Activated CD4-positive, alpha-beta T cell treated with anti-CD3 and anti-CD28 coated beads for 48 hours (primary cell): ENCODE measurements around the gene HDDC3.
"Not testable (repeated sequence)": the region's sequence is repeated elsewhere in the genome, so short reads cannot be mapped to it uniquely, and the experiment has no call there.

Experiments
- DNase-seq: peaks from one replicate; pipeline ENCODE4 v3.0.0-alpha.2; 2020

The HDDC3 gene

GRCh38 chr15:90907838-90908507 lies 24.4 kb downstream of the HDDC3 start:
- no peak for DNase-seq

DNA sequence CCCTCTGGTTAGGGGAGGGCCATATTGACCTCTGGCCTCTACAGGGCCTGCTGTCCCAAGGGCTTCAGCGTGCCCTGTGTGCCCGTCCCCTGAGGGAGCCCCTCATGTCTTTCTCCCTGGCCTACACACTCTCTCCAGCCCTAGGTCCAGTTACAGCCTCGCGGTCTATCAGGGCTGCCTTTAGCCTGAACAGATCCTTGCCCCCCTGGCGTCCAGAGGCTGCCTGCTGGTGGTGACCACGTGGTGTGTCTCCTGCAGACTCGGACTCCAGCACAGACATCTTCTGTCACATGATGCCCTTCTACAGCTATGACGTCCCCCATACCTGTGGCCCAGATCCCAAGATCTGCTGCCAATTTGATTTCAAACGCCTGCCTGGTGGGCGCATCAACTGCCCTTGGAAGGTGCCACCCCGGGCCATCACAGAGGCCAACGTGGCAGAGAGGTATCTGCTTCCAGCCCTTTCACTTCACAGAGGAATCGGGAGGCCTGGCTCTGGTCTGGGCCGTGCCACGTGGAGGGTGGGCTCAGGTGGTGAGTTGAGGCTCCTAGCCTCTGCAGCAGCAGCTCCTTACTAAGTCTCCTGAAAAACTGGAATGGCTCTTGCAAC lies 25.2 kb downstream of the HDDC3 start:
- DNase-seq: no peak

- DNase-seq: no peak
Measured at GRCh38 chr15:90906181-90906849, 26.0 kb downstream of the HDDC3 start.

DNA sequence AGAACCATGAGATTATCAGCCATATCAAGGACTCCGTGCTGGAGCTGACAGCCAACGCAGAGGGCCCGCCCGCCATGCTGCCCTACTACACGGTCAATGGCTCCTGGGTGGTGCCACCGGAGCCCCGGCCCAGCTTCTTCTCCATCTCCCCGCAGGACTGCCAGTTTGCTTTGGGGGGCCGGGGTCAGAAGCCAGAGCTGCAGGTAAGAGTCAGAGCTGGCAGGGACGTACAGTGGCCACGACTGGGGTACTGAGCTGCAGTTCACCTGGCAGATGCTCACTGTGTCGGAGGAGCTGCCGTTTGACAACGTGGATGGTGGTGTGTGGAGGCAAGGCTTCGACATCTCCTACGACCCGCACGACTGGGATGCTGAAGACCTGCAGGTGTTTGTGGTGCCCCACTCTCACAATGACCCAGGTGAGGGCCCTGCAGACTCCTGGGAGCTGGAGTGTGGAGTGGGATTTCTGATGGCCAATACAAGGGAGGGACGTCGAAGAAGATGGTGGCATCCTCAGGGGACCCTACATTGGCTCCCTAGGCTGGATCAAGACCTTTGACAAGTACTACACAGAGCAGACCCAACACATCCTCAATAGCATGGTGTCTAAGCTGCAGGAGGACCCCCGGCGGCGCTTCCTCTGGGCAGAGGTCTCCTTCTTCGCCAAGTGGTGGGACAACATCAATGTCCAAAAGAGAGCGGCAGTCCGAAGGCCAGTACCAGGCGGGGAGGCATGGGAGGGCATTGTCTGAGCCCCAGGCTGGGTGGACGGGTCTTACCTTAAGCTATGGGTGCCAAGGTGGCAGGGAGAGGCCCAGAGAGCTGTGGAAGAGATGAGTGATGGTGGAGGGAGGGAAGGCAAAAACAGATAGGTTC lies 26.8 kb downstream of the HDDC3 start:
- no peak for DNase-seq

- no peak for DNase-seq
Measured at GRCh38 chr15:90904746-90905145, 27.6 kb downstream of the HDDC3 start.

- peak; percentile 32 for DNase-seq
Measured at GRCh38 chr15:90903733-90904536, 28.4 kb downstream of the HDDC3 start.

DNA sequence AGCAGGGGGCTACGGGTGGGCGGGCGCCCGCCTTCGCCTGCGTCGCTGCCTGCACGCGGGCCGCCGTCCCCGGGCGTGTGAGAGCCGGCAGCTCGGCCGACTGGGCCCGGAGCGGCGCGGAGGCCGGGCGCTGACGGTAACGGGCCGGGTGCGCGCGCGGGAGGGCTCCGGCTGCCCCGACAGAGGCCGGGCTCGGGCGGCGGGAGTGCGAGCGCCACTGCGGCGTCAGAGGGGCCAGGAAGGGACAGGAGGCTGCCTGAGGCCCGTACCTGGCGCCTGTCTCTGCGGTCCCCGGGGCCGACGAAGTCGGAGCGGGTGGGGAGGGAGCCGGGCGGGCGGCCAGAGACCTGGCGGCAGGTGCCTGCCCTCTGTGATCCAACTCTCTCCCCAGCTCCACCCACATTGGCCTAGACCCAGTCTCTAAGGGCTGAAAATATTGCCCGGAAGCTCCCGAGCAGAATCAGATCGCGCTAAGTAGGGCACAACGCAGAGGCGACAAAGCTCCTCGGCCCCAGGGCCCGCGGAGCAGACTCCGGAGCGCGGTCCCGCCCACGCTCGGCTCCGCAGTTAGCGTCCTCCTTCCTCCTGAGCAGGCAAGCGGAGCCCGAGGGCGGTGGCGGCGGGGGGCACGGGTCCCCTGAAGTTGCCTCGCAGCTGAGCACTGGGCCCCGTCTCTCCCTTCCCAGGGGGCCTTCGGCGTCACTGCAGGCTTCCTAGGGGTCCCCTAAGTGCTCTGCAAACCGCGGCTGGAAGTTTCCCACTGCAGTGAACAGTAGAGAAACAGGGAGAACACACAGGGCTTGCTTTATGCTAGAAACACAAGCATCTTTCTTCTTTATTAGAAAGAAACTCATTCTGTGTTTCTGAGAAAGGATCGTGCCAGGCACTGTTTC lies 29.3 kb downstream of the HDDC3 start, which contains the start of gene MAN2A2:
Gene MAN2A2 (plus strand): TSS at position 463 of the 893 bp plus-strand sequence. CDS start 906 bp downstream, outside the sequence.
- DNase-seq: peak; percentile 87

DNA sequence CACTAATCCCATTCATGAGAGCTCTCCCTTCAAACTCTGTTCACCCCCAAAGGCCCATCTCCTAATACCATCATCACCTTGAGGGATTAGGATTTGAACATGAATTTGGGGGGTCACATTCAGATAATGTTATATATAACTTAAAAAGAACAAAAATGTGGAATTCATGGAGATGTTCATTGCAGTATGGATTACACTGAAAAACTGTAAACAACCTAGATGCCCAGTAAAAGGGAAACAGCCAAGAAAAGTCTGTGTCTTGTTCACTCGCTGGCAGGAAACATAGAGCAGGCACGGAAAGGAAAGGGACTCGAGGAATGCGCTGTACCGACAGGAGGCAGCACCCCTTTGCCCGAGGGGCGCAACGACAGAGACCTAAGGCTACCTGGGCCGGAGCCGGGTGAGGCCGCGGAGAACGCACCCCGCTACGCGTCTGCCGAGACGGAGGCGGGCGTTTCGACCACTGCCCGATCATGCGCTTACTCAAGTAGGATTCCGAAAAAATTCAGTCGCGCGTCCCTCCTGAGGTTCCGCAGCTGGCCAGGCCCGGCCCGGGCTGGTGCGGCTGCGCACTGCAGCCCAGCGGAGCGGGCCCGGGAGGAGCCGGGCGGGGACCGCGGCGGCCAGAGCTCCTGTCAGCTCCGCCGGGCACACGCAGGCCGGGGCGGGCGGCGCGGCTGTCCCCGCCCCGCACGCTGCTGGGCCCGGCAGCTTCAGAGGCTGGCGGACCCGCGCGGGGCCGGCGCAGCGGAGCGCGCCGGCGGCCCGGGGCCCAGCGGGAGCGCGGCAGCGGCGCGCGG lies 30.1 kb downstream of the HDDC3 start:
- peak; percentile 75 for DNase-seq

GRCh38 chr15:90901175-90902039 lies 30.9 kb downstream of the HDDC3 start:
- no peak for DNase-seq

- not testable (repeated sequence) for DNase-seq
Measured at GRCh38 chr15:90897131-90897655, 35.2 kb downstream of the HDDC3 start.

- DNase-seq: no peak
Measured at GRCh38 chr15:90895571-90896117, 36.7 kb downstream of the HDDC3 start.

DNA sequence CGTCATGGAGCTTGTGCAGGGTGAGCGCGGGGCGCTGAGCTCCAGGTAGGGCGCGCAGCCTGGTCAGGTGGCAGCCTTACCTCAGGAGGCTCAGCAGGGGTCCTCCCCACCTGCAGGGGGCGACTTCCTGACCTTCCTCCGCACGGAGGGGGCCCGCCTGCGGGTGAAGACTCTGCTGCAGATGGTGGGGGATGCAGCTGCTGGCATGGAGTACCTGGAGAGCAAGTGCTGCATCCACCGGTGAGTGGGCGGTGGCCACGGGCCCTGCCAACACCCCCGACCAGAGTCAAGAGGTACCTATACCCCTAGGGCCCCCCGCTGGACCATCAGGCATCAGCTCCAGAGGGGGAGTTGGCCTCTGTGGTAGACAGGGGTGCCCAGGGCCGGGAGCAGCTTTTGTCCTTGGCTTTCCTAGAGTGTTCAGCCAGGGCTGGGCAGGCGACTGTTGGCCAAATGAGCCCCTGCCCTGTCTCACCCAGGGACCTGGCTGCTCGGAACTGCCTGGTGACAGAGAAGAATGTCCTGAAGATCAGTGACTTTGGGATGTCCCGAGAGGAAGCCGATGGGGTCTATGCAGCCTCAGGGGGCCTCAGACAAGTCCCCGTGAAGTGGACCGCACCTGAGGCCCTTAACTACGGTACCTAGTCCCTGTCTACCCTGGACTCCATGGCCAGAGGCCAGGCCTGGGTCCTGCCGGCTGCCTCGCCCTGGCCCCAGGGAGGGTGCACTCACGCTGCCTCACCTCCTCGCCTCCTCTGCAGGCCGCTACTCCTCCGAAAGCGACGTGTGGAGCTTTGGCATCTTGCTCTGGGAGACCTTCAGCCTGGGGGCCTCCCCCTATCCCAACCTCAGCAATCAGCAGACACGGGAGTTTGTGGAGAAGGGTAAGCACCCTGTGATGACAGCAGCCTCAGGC lies 38.9 kb downstream of the HDDC3 start:
- peak; percentile 37 for DNase-seq

GRCh38 chr15:90892498-90893174 lies 39.7 kb downstream of the HDDC3 start:
- no peak for DNase-seq

- no peak for DNase-seq
Measured at GRCh38 chr15:90892023-90892422, 40.3 kb downstream of the HDDC3 start.

GRCh38 chr15:90891346-90891949 lies 40.9 kb downstream of the HDDC3 start:
- no peak for DNase-seq

GRCh38 chr15:90890839-90891238 lies 41.5 kb downstream of the HDDC3 start:
- no peak for DNase-seq
